B cell (primary cell): Measurements from ENCODE around the gene FRS3. TPM values are rescaled to one million over a fixed set of nuclear protein-coding genes. Genes with fewer than 3 reads are reported as not detected.

Experiments
- ATAC-seq: fragments of 200-7000 bp; cut with Tn5 transposase; one replicate; pipeline ENCODE4 v1.10.0; 2021; ENCODE audit warnings: low read depth, mild to moderate bottlenecking, moderate number of reproducible peaks, moderate library complexity
- CTCF ChIA-PET: fragments of 350-600 bp; sonication (Branson Sonifier 250); formaldehyde crosslinking; loops from one replicate; lab custom pipeline; 2021; ENCODE audit warnings: antibody characterized with exemption, inconsistent platforms; lab: Charles Lee
- POLR2A ChIA-PET: fragments of 350-600 bp; sonication (Branson Sonifier 250); formaldehyde crosslinking; loops from one replicate; lab custom pipeline; 2021; ENCODE audit warnings: antibody characterized with exemption; lab: Charles Lee
- DNase-seq: peaks from one replicate; pipeline ENCODE4 v3.0.0; 2013
- H2AFZ ChIP-seq: 2 replicates; pipeline ENCODE4 v1.6.1; 2012; ENCODE audit warnings: mild to moderate bottlenecking, low read depth, low read length; ENCODE audit not compliant: insufficient read depth, poor library complexity, severe bottlenecking
- H3K27ac ChIP-seq, 2 donors: 1 replicate in 1 of 2; 2 replicates in 1 of 2; pipeline ENCODE4 v1.5.1; 2012 to 2013; ENCODE audit warnings: low read length in 2 of 2, mild to moderate bottlenecking in 2 of 2, moderate library complexity in 1 of 2
- H3K27me3 ChIP-seq, 4 experiments: fragments of 200-600 bp in 1 of 4; sonication (generic) in 1 of 4; replicated peaks in 1 of 4; 1 replicate in 2 of 4; 2 replicates in 2 of 4; pipeline versions ENCODE4 v1.6.1 to v1.7.0; 2013 to 2016; ENCODE audit warnings: low read length in 3 of 4, mild to moderate bottlenecking in 2 of 4, mixed read lengths in 1 of 4, moderate library complexity in 1 of 4; ENCODE audit not compliant: insufficient read depth in 4 of 4, control insufficient read depth in 3 of 4; ENCODE audit errors: control extremely low read depth in 1 of 4
- H3K36me3 ChIP-seq, 2 experiments: replicated peaks in 1 of 2; 1 replicate in 1 of 2; 2 replicates in 1 of 2; pipeline versions ENCODE4 v1.6.1 to v1.7.1; 2013; ENCODE audit warnings: low read length in 1 of 2; ENCODE audit not compliant: insufficient read depth in 2 of 2, control insufficient read depth in 1 of 2; ENCODE audit errors: control extremely low read depth in 1 of 2, extremely low read depth in 1 of 2
- H3K4me1 ChIP-seq, 2 donors: fragments of 200-600 bp in 1 of 2; sonication (generic) in 1 of 2; 1 replicate in 1 of 2; 2 replicates in 1 of 2; pipeline versions ENCODE4 v1.5.1 to v1.6.1; 2013 to 2017; ENCODE audit warnings: low read length in 2 of 2; ENCODE audit not compliant: control insufficient read depth in 2 of 2, insufficient read depth in 2 of 2
- H3K4me2 ChIP-seq: replicated peaks from 2 replicates; pipeline ENCODE3; 2012; ENCODE audit warnings: mild to moderate bottlenecking, low read depth, low read length; ENCODE audit not compliant: poor library complexity, severe bottlenecking
- H3K4me3 ChIP-seq, 5 experiments: fragments of 200-600 bp in 1 of 5; sonication (generic) in 1 of 5; 1 replicate in 3 of 5; 2 replicates in 2 of 5; pipeline versions ENCODE4 v1.5.1 to v1.7.0; 2011 to 2016; ENCODE audit warnings: low read length in 4 of 5, mild to moderate bottlenecking in 4 of 5, low read depth in 2 of 5, control low read depth in 1 of 5, moderate library complexity in 1 of 5; ENCODE audit not compliant: insufficient read depth in 1 of 5; ENCODE audit errors: control extremely low read depth in 1 of 5, extremely low read depth in 1 of 5
- H3K79me2 ChIP-seq: fragments of 200-600 bp; sonication (generic); one replicate; pipeline ENCODE4 v1.6.0; 2016; ENCODE audit warnings: low read length; ENCODE audit not compliant: control insufficient read depth, insufficient read depth
- H3K9ac ChIP-seq: fragments of 200-600 bp; sonication (generic); 2 replicates; pipeline ENCODE4 v1.6.1; 2017; ENCODE audit warnings: mild to moderate bottlenecking, low read length, moderate library complexity
- H3K9me3 ChIP-seq, 3 donors: one replicate each; pipeline versions ENCODE4 v1.6.1 to v1.7.1; 2013; ENCODE audit warnings: low read length in 2 of 3; ENCODE audit not compliant: control insufficient read depth in 2 of 3, insufficient read depth in 1 of 3; ENCODE audit errors: control extremely low read depth in 1 of 3
- H4K20me1 ChIP-seq: 2 replicates; pipeline ENCODE4 v1.6.0; 2012; ENCODE audit warnings: mild to moderate bottlenecking, low read length; ENCODE audit not compliant: insufficient read depth, control insufficient read depth, poor library complexity, severe bottlenecking
- H3K27ac Mint-ChIP-seq: one replicate; pipeline ENCODE4 v1.8.0; 2021; ENCODE audit warnings: mixed read lengths
- H3K27me3 Mint-ChIP-seq: one replicate; pipeline ENCODE4 v1.8.0; 2021; ENCODE audit warnings: mixed read lengths
- H3K4me1 Mint-ChIP-seq: one replicate; pipeline ENCODE4 v1.8.0; 2021; ENCODE audit warnings: mixed read lengths
- H3K4me3 Mint-ChIP-seq: one replicate; pipeline ENCODE4 v1.8.0; 2021; ENCODE audit warnings: mixed read lengths
- H3K9me3 Mint-ChIP-seq: one replicate; pipeline ENCODE4 v1.8.0; 2022; ENCODE audit warnings: mixed read lengths; ENCODE audit not compliant: insufficient read depth
- CTCF ChIP-seq: fragments of 200-600 bp; IDR thresholded peaks from one replicate; pipeline ENCODE4 v1.8.0; 2022; ENCODE audit warnings: antibody characterized with exemption, mild to moderate bottlenecking
- EZH2 ChIP-seq: IDR thresholded peaks from 2 replicates; pipeline ENCODE4 v1.6.1; 2012; ENCODE audit warnings: borderline replicate concordance, low read depth, mild to moderate bottlenecking, moderate library complexity, low read length; ENCODE audit not compliant: insufficient read depth, poor library complexity, severe bottlenecking
- WGBS: methylation state at CpG from one replicate; pipeline ENCODE4 v1.1.5; 2013; ENCODE audit warnings: missing lambda C conversion rate; ENCODE audit not compliant: insufficient coverage; 5-methylcytosine and 5-hydroxymethylcytosine counted together
- intact Hi-C: fragments of 100-400 bp; cut with micrococcal nuclease; formaldehyde crosslinking; loops from one replicate; pipeline ENCODE4 v1.10.0; 2022
- polyA plus RNA-seq: library from polyadenylated mRNA; depleted of rRNA; stranded (reverse); fragments of >200 nt; gene quantifications from 2 replicates; pipeline ENCODE4 v1.2.3, GENCODE V29; 2012
- total RNA-seq, 2 donors: library from RNA; stranded (reverse); fragments of 120-200 nt in 1 of 2; gene quantifications; 1 replicate in 1 of 2; 2 replicates in 1 of 2; pipeline versions ENCODE4 v1.2.3 to v1.2.4, GENCODE V29; 2013 to 2022

FRS3 gene
- total and polyA plus RNA-seq, 2 donors (not counting 1 experiment from before 2014, with no cell fraction given): 9.8 to 12.0 TPM

- H3K27ac Mint-ChIP-seq: no peak overlapping the region
- DNase-seq: no peak
- Histone ChIP-seq H3K27me3 (peaks cover 0 to 3% (median 0%) of the 10 kb centered on the region in 4 experiments), H3K79me2 (no peaks in the 10 kb centered on the region), H3K9me3 (no peaks in the 10 kb centered on the region), H4K20me1 (no peaks in the 10 kb centered on the region), H3K4me1 (no peaks in the 10 kb centered on the region), H2AFZ (no peak overlapping the region), H3K36me3 (no peaks in the 10 kb centered on the region), H3K4me2 (no peak overlapping the region), H3K4me3 (no peak overlapping the region), H3K9ac (no peak overlapping the region), H3K27ac (no peak overlapping the region)
- peaks cover 3% of the 10 kb centered on the region for H3K27me3 Mint-ChIP-seq
- POLR2A ChIA-PET: no interaction called here
- no peak for TF ChIP-seq EZH2
- TF ChIP-seq CTCF: no peak
- H3K4me1 Mint-ChIP-seq: no peaks in the 10 kb centered on the region
- ATAC-seq: no peak
- 41% methylated on average over 2 of the region's 2 CpGs for WGBS
- CTCF ChIA-PET: no interaction called here
- no peak overlapping the region for H3K4me3 Mint-ChIP-seq
- H3K9me3 Mint-ChIP-seq: no peaks in the 10 kb centered on the region
- intact Hi-C loops: no loop called here
Measured at GRCh38 chr6:41759905-41760579, 19.7 kb downstream of the FRS3 start.

- Histone ChIP-seq H3K27me3 (peaks cover 0 to 3% (median 0%) of the 10 kb centered on the region in 4 experiments), H3K9me3 (no peaks in the 10 kb centered on the region), H3K4me2 (no peak overlapping the region), H2AFZ (no peak overlapping the region), H3K27ac (no peak overlapping the region), H3K4me3 (no peak overlapping the region), H4K20me1 (no peaks in the 10 kb centered on the region), H3K79me2 (no peaks in the 10 kb centered on the region), H3K36me3 (no peaks in the 10 kb centered on the region), H3K4me1 (no peaks in the 10 kb centered on the region), H3K9ac (no peak overlapping the region)
- DNase-seq: no peak
- no peak for ATAC-seq
- no peak overlapping the region for H3K27ac Mint-ChIP-seq
- TF ChIP-seq EZH2: no peak
- no peak for TF ChIP-seq CTCF
- no peaks in the 10 kb centered on the region for H3K9me3 Mint-ChIP-seq
- intact Hi-C loops: no loop called here
- CTCF ChIA-PET: interaction anchor here (0.7 kb wide), 1 partner anchor 75 kb away, joined by 4 read pairs; no protein-coding TSS in a partner anchor
- WGBS: 86% methylated on average over 11 of the region's 13 CpGs
- H3K4me1 Mint-ChIP-seq: no peaks in the 10 kb centered on the region
- POLR2A ChIA-PET: no interaction called here
- H3K4me3 Mint-ChIP-seq: no peak overlapping the region
- peaks cover 3% of the 10 kb centered on the region for H3K27me3 Mint-ChIP-seq
Measured at GRCh38 chr6:41759106-41759904, 20.4 kb downstream of the FRS3 start.
